Measurements from ENCODE around the gene WRAP53.
"Not testable (repeated sequence)": the region's sequence is repeated elsewhere in the genome, so short reads cannot be mapped to it uniquely, and the experiment has no call there.

WRAP53 gene

DNA sequence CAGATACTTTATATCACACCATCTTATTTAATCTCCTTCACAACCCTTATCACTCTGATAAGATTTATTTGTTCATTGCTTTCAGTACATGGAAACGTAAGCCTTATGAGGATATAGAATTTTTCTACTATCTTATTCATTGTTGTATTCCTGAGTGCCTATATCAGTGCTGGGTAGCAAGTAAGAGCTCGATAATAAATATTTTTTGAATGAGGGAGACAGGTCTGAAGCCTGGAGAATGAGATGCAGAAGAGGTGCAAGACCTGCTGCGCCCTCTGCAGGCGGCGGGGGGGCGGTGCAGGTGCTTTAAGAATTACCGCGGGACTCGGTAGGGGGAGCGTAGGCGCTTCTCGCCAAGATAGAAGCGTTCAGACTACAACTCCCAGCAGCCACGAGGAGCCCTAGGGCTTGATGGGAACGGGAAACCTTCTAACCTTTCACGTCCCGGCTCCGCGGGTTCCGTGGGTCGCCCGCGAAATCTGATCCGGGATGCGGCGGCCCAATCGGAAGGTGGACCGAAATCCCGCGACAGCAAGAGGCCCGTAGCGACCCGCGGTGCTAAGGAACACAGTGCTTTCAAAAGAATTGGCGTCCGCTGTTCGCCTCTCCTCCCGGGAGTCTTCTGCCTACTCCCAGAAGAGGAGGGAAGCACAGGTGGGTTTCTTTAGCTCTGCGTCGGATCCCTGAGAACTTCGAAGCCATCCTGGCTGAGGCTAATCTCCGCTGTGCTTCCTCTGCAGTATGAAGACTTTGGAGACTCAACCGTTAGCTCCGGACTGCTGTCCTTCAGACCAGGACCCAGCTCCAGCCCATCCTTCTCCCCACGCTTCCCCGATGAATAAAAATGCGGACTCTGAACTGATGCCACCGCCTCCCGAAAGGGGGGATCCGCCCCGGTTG, at the start of gene WRAP53:
Gene WRAP53, plus strand, starts transcription at position 570 of the 900 bp plus-strand sequence. Its CDS starts 172 bp downstream, at position 742.
- peak within 1 kb of the TSS; percentile 96 for H3K4me3 ChIP-seq (ENCODE audit: low read length)
- TF ChIP-seq, protein P1, sequence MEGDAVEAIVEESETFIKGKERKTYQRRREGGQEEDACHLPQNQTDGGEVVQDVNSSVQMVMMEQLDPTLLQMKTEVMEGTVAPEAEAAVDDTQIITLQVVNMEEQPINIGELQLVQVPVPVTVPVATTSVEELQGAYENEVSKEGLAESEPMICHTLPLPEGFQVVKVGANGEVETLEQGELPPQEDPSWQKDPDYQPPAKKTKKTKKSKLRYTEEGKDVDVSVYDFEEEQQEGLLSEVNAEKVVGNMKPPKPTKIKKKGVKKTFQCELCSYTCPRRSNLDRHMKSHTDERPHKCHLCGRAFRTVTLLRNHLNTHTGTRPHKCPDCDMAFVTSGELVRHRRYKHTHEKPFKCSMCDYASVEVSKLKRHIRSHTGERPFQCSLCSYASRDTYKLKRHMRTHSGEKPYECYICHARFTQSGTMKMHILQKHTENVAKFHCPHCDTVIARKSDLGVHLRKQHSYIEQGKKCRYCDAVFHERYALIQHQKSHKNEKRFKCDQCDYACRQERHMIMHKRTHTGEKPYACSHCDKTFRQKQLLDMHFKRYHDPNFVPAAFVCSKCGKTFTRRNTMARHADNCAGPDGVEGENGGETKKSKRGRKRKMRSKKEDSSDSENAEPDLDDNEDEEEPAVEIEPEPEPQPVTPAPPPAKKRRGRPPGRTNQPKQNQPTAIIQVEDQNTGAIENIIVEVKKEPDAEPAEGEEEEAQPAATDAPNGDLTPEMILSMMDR (IDR thresholded peaks at IDR 0.05; ENCODE audit: insufficient read depth, low read depth, low read length, missing control alignments), result peak; percentile 96
- DNase-seq (ENCODE audit: low read depth), result peak; percentile 99

GRCh38 chr17:7640783-7641182, 47.5 kb upstream of the WRAP53 start:
- TF ChIP-seq, protein P1 (IDR thresholded peaks at IDR 0.05; ENCODE audit: insufficient read depth, low read depth, low read length, missing control alignments), result no peak
- DNase-seq (ENCODE audit: low read depth), result no peak
- no peak overlapping the region for H3K4me3 ChIP-seq (ENCODE audit: low read length)

DNA sequence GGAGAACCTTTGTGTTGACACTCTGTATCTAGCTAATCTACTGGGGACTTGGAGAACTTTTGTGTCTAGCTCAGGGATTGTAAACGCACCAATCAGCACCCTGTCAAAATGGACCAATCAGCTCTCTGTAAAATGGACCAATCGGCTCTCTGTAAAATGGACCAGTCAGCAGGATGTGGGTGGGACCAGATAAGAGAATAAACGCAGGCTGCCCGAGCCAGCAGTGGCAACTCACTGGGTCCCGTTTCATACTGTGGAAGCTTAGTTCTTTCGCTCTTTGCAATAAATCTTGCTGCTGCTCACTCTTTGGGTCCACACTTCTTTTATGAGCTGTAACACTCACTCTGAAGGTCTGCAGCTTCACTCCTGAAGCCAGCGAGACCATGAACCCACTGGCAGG, 46.6 kb upstream of the WRAP53 start:
- not testable (repeated sequence) for DNase-seq (ENCODE audit: low read depth); H3K4me3 ChIP-seq (ENCODE audit: low read length)

GRCh38 chr17:7644775-7645174, 43.5 kb upstream of the WRAP53 start:
- H3K4me3 ChIP-seq (ENCODE audit: low read length), result no peak overlapping the region

GRCh38 chr17:7646457-7646856, 41.8 kb upstream of the WRAP53 start:
- TF ChIP-seq, protein P1 (IDR thresholded peaks at IDR 0.05; ENCODE audit: insufficient read depth, low read depth, low read length, missing control alignments), result no peak
- no peak overlapping the region for H3K4me3 ChIP-seq (ENCODE audit: low read length)
- no peak for DNase-seq (ENCODE audit: low read depth)

More at GRCh38 chr17:7644775-7645174, 43.5 kb upstream of the WRAP53 start:
- TF ChIP-seq, protein P1 (IDR thresholded peaks at IDR 0.05; ENCODE audit: insufficient read depth, low read depth, low read length, missing control alignments), result no peak
- DNase-seq (ENCODE audit: low read depth), result no peak

DNA sequence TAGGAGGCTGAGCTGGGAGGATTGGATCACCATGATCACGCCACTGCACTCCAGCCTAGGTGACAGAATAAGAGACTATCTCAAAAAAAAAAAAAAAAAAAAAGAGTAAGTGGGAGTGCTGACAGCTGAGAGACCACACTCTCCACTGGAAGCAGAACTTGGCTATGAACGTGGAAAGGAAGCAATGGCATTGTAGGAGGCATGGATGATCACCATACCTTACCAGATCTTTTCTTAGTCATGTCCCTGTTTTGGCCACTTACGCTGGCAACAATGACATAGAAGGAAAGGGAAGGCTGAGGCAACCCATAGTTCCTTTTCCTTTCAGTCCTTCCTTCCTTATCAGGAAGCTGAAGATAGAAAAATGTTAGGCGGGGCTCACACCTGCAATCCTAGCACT, 41.3 kb upstream of the WRAP53 start:
- no peak overlapping the region for H3K4me3 ChIP-seq (ENCODE audit: low read length)
- DNase-seq (ENCODE audit: low read depth), result no peak

GRCh38 chr17:7650509-7651096, 37.7 kb upstream of the WRAP53 start, which contains the start of gene ATP1B2:
ATP1B2 (plus strand) TSS chr17:7650926; CDS start chr17:7651519, 593 bp downstream.
- TF ChIP-seq, protein P1 (IDR thresholded peaks at IDR 0.05; ENCODE audit: insufficient read depth, low read depth, low read length, missing control alignments), result no peak
- DNase-seq (ENCODE audit: low read depth), result peak; percentile 56
- peak within 1 kb of the TSS; percentile 19 for H3K4me3 ChIP-seq (ENCODE audit: low read length)

More for the DNA sequence above, 41.3 kb upstream of the WRAP53 start:
- TF ChIP-seq, protein P1 (IDR thresholded peaks at IDR 0.05; ENCODE audit: insufficient read depth, low read depth, low read length, missing control alignments), result no peak
